KBM-7 (cell line): ENCODE results near the gene ERICH6B.

ENCODE experiments used
- DNase-seq: peaks from one replicate; pipeline ENCODE4 v3.0.0-alpha.2; 2015
- in situ Hi-C: fragments of 300-500 bp; cut with MboI; formaldehyde crosslinking; loops from 2 replicates; pipeline ENCODE4 v1.14.3; 2020; ENCODE audit warnings: low sequenced_read_pairs, low pct_unique_long_range_greater_than_20kb, mixed read lengths

ERICH6B gene

DNA sequence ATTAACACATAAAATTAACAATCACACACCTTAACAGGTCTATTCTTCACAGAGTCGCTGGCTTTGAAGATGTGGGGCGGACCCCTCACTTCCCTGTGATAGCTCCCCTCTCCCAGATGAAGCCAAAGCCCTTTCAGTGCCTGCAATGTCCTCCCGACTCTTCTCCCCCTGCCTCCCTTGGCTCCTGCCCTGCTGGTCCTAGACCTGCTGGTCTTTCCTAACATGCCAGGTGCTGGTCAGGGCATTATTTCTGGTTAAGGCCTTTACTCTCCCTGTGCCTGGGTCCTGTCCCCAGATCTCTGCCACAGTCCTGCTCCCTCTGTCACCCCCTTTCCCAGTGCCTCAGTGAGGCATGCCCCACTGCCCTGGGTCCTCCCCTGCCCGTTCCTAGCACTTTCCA is 12.2 kb downstream of the ERICH6B start:
- in situ Hi-C loops = loop anchor here (25.0 kb wide), 1 partner anchor 709 kb away; no protein-coding TSS in a partner anchor

DNA sequence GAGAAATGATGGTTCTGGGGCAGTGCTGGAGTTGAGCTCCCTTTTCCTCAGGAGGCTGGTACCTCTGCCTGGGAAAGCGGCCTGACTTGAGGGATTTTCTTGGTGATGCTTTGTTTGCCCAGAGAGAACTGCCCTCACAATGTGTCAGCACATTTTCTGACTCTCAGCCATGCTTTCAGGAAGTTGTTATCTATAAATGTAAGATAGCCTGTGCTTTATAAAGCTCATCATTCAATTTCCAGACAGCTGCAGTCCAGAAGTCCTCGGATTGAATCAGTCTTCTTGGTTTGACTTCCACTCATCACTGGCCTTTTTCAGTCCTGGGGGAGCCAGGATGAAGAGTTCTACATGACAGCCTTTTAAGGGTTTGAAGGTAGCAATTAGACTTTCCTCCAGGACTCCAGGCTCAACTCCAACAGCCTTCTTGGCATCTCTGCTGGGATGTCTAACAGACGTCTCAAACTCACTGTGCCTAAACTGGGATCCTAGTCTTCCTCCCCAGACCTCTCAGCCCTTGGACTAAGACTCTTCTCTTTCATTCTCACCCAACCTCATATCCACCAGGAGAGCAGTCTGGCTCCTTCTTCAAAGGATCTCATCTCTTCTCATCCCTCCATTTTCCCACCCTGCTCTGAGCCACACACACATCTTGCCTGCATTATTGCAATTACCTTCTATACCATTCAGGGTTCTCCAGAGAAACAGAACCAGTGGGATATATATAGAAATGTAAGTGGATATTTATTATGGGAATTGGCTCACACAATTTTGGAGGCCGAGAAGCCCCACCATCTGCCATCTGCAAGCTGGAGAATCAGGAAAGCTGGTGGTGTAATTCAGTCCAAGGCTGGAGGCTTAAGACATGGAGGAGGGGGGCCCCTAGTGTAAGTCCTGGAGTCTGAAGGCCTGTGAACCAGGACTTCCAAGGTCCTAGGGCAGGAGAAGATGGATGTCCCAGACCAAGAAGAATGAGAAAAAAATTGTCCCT is 13.1 kb downstream of the ERICH6B start:
- DNase-seq = no peak
- in situ Hi-C loops = loop anchor here (25.0 kb wide), 1 partner anchor 710 kb away; no protein-coding TSS in a partner anchor

More for the DNA sequence above, 12.2 kb downstream of the ERICH6B start:
- DNase-seq = no peak

DNA sequence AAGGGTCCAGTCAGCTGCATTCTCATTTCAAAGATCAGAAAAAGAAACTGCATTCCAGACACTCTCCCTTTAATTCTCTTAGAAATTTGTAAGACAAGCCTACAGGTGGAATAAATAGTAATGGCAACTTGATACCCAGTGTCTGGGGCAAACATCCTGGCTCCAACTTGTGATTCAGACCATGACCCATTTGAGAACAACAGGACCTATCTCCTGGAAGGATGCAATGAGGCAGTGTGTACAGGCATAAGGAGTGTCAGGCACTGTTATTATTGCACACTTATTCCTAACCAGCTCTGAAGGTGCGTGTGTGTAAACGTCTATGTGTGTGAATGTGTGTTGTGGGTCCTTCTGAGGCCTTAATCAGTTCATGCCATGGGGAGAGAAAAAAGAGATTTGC is 13.9 kb downstream of the ERICH6B start:
- no peak for DNase-seq
- in situ Hi-C loops = loop anchor here (25.0 kb wide), 1 partner anchor 711 kb away; no protein-coding TSS in a partner anchor

DNA sequence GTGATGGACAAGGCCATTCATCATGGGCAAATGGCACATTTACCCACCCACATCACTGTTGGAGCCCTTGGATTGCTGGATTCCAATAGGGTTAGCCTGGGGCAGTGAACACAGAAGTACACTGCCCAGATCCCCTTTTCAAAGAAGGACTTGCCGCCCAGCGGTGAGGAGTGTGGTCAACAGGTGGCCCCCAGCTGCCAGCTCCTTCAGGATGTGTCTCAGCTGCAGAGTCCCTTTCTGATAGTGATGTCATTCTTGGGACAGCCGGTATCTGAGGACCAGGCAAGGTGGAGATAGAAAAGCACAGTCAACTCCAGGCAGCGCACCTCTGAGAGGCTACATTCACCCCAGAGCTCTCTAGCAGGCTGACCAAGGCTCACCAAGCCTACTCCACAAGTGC is 16.9 kb downstream of the ERICH6B start:
- DNase-seq = no peak
- in situ Hi-C loops = no loop called here

DNA sequence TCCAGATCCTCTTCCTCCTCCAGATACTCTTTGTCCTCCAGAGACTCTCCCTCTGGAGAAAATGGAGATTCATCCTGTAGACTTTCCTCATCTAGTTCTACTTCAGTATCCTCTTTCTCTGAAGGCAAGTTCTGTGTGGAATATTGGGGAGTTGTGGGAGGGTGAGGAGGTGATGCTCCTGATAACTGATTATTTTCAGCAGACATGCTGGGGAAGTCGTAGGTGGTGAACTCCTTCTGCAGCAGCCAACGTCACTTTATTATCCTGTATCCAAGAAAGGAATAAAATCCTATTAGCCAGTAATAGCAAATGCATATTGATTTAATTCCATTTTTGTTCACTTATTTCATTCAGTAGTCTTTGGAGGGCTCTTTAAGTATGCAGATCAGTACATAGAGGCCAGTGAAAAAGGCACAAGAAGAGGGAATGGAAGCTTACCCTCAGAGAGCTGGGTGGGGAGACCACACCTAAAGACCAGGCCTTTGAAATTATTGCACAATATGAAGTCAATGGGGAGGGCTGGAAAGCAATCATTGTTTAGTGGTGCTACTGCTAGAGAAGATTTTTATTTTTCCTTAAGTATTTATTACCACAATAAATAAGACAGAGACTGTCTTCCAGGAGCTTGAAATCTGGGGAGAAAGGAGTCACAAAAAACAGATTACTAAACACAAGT is 18.6 kb downstream of the ERICH6B start:
- in situ Hi-C loops = no loop called here
- no peak for DNase-seq

DNA sequence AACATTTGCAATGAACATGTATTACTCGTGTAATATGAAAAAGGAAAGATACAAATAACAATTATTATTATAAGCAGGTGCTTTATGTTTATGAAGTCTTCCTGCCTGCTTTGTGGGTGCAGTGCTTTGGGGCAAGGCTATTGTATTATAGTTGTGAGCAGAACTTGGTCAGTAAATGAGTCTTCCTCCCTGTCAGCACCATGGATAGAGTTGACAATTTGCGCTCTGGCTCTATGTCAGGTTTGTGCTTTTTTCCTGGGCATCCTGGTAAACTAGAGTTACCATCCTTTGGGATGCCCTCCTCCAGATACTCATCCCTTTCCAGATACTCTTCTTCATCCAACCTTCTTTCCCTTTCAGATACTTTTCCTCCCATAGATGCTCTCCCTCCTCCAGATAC is 19.6 kb downstream of the ERICH6B start:
- DNase-seq = no peak
- in situ Hi-C loops = no loop called here

DNA sequence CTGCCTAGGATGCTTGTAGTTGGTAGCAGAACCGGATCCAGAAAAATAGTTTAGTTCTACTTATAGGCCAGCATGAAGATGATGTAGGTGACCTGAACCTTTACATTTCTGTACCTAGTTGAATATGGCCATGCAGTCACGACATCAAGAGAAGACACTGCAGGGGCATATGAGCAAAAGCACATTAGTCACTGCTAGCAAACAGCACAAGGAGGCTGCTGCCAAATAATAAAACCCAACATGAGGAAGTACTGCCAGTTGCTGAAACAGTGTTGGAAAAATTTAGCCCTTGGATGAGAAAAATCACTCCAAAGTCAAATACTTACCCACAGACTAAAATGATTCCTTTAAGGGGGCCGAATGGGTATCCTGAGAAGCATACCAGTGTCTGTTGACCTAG is 20.8 kb downstream of the ERICH6B start:
- no peak for DNase-seq
- in situ Hi-C loops = no loop called here

DNA sequence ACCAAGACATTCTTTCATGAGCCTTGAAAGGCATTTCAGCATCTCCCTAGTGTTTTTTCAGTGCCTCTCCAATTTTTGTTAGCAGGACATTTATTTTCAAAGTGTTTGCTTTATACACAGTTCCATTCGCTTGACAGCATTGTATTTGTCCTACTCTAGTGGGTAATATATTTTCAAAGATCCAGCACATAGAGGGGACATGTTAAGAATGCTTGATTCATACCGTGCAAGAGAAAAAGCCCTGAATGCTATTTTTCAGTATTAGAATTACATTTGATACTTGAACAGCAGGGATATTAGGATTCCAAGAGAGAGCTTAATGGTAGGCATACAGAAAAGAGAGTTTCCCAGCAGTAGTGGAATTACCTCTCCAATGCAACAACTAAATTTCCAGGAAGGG is 21.3 kb downstream of the ERICH6B start:
- in situ Hi-C loops = no loop called here
- DNase-seq = no peak

DNA sequence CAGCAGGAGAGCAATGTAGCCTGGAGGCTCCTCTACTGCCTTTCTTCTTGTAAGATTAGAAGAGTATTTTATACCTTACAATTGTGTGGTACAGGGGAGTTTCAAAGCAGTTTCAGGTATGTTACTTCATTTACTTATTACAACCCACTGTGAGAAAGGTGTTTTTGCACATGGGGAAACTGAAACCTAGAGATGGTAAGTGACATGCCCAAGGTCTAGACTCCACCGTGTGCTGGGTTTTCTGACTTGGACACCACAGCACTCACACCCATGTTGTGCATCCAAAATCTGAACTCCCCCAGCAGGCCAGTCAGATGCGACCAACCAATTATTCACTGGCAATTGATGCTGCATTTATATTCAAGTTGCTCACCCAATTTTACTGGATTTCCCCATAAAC is 22.8 kb downstream of the ERICH6B start:
- DNase-seq = no peak
- in situ Hi-C loops = no loop called here

DNA sequence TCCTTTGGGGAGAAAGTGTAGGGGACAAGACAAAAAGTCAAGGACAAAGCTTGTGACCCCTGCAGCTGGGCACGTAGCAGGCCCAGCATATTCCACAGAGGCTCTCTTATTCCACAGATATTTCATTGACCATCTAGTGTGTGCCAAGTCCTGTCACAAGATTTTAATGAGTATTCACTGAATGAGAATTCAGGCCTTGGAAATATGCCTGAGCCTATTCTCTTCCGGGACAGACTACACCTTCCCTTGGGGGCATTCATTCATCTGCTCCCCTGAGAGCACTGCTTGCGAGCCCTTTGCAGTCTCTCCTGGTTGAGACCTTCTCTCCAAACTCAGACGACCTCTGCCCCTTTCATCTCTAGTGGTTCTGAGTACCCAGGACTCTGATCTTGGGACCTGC is 25.5 kb downstream of the ERICH6B start:
- DNase-seq = no peak
- in situ Hi-C loops = no loop called here

DNA sequence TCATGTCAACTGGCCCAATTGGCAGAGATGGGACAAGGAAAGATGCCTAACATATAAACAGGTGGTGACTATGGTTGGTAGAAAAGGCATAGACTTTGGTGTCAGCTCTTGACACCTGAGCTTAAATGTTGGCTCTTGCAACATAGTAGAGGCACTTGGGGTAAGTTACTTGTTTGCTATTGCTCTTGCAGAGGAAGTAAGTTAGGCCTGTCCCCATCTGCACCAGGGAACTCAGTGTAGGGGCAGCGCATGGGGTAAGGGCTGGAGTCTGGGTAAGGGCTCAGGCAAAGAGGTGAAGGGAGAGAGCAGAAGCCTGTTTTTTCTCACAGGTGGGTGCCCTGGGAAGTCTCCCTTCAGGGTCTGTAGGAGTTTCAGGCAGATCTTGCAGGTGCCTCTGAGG is 27.6 kb downstream of the ERICH6B start:
- no peak for DNase-seq
- in situ Hi-C loops = no loop called here

DNA sequence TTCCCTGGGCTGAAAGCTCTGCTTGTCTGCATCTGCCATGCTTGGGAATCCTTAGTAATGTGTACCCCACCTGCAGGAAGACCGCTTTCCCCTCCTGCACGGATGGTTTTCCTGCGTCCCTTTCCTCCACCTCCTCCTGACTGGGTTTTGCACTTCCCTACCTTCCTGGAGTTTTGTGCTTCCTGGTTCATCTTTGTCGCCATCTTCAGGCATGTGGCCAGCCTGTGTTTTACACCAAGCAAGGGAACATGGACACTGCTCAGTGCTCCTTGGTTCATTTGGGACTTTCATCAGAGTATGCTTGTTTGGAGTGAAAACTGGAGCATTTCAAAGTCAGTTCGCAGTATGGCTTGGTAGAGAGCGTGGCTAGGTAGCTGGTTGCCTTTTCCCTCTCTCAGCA is 30.7 kb downstream of the ERICH6B start:
- in situ Hi-C loops = no loop called here

DNA sequence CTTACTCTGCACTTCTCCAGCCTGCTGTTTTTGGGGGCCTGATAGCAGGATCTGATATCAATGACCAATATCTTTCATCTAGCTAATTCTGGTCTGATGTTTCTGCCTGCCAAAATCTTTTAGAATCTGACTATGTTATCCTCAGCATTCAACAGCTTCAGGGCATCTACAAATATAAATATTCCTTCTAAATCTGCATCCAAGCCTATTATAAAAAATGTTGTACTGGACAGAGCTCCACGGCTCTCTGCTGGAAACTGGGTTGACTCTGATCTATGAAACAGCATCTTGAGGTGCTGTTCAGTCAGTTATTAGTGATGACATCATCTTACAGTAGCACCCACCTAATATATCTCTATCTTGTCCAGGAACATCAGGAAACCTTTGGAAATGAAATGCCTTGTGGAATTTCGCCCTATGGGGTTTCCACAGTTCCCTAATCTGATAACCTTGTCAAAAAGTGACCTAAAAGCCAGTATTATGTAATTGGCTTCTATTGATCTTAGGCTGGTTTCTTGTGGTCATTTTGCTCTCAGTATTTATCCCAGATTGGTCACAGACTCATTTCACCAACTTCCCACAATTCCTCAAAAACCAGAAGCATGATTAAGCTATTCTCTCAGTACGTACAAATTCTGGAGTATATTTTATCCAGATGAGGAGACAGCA is 33.0 kb downstream of the ERICH6B start:
- in situ Hi-C loops = no loop called here

More for the DNA sequence above, 30.7 kb downstream of the ERICH6B start:
- DNase-seq = no peak

DNA sequence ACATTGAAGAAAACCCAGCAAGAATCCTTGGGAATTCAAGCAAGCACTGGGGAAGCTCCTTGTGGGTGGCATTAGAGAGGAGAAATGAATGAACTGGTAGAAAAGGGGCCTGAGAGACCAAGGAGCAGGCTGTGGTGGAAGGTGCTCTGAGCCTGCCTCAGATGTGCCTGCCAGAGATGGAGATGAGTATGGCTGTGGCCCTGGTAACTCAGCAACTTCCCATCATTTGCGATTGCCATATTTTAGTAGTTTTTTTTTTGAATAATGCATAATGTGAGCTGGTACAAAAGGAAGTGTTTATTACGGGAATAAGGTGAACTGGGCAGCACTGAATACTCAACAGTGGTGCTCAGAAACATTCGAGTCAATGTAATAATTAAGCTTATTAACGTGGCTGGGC is 39.1 kb downstream of the ERICH6B start:
- no peak for DNase-seq
- in situ Hi-C loops = no loop called here

More for the DNA sequence above, 33.0 kb downstream of the ERICH6B start:
- DNase-seq = no peak

DNA sequence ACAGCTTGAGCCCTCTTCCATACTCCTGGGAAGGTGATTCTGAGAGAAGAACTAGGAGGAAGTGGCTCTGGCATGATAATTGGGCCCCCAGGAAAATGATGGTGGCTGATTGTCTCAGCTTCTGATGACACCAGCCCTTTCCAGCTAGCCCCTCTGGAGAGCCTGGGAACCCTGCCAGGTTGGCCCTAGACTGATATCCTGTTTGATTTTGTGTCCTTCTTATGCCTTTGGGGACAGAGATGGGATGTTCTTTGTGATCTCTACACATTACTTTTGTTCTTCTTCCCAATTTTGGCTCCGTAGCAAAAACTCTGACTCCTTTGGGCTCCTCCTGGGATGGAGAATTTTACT is 39.7 kb downstream of the ERICH6B start:
- no peak for DNase-seq
- in situ Hi-C loops = no loop called here

DNA sequence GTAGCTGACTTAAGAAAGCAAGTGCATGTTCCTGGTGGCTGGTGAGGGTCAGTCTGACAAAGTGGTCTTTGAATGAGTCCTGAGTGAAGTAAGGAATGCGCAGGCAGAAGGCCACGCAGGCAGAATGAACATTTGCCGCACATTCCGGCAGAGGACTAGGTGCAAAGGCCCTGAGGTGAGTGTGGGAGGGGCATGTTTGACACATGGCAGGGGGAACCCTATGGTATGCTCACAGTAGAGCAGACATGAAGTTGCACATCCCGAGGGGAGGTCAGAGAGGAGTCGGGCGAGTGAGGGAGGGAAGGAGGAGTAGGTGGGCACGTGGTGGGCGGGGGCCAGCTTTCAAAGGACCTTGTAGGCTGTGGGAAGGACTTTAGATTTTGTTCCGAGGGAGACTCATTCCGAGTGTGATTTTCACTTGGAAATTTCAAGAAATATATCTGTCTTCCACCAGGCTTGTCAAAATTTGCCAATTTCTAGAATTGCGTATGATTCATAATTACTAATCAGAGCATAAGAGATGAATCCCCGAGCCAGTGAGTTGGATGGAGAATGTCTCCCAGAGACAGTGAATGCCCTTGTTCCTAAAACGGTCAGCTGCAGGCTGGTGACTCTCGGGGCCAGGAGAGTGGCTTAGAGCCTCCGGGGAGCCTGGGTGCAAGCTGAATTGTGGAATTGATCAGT is 40.3 kb downstream of the ERICH6B start:
- no peak for DNase-seq
- in situ Hi-C loops = no loop called here

DNA sequence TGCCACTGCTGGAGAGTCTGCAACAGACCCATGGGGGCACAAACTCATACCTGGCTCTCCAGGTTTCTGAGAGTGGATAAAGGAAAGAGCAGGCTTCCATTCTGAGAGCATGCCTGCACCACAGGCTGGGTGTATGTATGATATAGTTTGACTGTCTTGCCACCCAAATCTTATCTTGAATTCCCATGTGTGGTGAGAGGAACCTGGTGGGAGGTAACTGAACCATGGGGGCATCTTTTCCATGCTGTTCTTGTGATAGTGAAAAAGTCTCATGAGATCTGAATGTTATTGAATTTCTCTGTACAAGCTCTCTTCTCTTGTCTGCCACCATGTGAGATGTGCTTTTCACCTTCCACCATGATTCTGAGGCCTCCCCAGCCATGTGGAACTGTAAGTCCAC is 50.2 kb downstream of the ERICH6B start:
- in situ Hi-C loops = no loop called here
- DNase-seq = no peak

DNA sequence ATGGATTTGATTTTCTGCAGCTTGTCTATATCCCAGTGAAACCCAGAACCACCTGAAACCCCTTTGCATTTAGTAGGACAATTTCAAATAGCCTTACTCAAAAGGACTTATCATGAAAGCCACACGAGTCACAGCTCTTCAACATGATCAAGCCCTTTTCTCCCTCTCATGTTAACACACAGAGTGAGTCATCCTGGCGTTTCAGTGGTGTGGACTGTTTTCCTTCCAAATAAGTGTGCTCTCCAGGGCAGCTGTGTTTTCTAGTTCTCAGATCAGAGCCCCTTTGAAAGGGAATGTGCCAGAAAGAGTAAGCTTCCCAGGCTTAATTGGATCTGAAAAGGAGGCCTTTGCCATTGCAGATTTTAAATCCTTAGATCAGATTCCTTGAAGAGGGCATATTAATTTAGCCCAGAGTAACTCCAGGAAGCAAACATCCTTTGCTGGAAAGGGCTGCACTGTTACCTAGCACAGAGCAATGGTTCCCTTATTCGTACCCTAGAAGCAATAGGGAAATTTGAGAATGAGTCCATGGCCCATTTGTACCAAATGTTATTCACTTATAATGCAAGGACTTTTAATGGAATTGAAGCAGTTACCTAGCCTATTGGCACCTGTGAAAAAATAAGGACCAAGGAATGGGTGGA is 51.3 kb downstream of the ERICH6B start:
- in situ Hi-C loops = no loop called here
- DNase-seq = no peak

DNA sequence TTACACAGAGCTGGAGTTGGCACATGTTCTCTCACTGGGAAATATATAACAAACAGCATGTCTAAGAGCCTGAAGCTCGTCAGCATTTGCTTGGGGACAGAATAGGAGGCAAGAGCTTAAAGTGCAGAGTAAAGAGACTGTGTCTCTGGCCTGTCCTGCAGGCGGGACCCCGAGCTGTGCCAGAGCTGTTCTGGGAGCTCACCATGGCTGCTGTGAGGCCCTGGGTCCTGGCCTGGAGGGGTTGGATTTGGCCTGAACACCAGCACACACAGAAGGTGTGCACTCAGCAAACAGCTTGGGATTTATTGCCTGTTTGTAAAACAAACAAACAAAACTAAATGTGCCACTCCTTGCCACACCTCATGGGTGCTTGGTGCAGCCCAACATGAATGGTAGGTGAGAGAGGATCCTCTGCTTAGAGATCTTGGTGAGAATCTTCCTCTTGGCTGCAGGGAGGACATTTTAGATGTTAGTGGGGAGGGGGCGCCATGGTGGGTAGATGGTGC is 60.9 kb downstream of the ERICH6B start:
- DNase-seq = no peak
- in situ Hi-C loops = no loop called here
